Measurements from ENCODE around the gene HRAS.

DNA sequence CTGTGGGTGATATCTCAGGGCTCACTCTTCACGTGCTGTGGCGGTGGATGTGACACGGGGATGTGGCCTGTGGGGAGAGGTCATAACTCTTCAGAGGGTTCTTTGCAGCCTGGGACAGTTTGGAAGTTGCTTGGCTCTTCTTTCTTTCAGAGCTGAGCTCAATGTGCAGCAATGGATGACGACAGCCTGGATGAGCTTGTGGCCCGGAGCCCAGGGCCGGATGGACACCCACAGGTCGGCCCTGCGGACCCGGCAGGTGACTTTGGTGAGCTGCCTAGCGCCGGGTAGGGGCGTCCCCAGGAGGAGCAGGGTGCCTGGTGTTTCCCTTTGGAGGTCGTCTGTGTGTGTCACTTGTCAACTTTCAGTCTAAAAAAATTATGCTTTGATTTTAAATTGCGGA, 46.0 kb upstream of the HRAS start:
- TF ChIP-seq NFRKB (IDR thresholded peaks at IDR 0.05), result no peak
- no peak for TF ChIP-seq LEF1 (IDR thresholded peaks at IDR 0.05; ENCODE audit: borderline replicate concordance)
- no peak for TF ChIP-seq FOXK2 (IDR thresholded peaks at IDR 0.05)
- no peak for TF ChIP-seq ZNF384 (IDR thresholded peaks at IDR 0.05)
- TF ChIP-seq TARDBP (IDR thresholded peaks at IDR 0.05), result no peak
- TF ChIP-seq ELF4 (IDR thresholded peaks at IDR 0.05), result no peak
- TF ChIP-seq FOXM1 (IDR thresholded peaks at IDR 0.05; ENCODE audit: borderline replicate concordance), result no peak
- no peak for TF ChIP-seq SP1 (IDR thresholded peaks at IDR 0.05)
- no peak for TF ChIP-seq SUZ12 (IDR thresholded peaks at IDR 0.05)
- TF ChIP-seq HDGF (IDR thresholded peaks at IDR 0.05; ENCODE audit: borderline replicate concordance), result no peak

Data from HEK293T (cell line).